ENCODE data around the gene POLR1B.
"Not testable (repeated sequence)": the region's sequence is repeated elsewhere in the genome, so short reads cannot be mapped to it uniquely, and the experiment has no call there.

The POLR1B gene, protein sequence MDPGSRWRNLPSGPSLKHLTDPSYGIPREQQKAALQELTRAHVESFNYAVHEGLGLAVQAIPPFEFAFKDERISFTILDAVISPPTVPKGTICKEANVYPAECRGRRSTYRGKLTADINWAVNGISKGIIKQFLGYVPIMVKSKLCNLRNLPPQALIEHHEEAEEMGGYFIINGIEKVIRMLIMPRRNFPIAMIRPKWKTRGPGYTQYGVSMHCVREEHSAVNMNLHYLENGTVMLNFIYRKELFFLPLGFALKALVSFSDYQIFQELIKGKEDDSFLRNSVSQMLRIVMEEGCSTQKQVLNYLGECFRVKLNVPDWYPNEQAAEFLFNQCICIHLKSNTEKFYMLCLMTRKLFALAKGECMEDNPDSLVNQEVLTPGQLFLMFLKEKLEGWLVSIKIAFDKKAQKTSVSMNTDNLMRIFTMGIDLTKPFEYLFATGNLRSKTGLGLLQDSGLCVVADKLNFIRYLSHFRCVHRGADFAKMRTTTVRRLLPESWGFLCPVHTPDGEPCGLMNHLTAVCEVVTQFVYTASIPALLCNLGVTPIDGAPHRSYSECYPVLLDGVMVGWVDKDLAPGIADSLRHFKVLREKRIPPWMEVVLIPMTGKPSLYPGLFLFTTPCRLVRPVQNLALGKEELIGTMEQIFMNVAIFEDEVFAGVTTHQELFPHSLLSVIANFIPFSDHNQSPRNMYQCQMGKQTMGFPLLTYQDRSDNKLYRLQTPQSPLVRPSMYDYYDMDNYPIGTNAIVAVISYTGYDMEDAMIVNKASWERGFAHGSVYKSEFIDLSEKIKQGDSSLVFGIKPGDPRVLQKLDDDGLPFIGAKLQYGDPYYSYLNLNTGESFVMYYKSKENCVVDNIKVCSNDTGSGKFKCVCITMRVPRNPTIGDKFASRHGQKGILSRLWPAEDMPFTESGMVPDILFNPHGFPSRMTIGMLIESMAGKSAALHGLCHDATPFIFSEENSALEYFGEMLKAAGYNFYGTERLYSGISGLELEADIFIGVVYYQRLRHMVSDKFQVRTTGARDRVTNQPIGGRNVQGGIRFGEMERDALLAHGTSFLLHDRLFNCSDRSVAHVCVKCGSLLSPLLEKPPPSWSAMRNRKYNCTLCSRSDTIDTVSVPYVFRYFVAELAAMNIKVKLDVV

DNA sequence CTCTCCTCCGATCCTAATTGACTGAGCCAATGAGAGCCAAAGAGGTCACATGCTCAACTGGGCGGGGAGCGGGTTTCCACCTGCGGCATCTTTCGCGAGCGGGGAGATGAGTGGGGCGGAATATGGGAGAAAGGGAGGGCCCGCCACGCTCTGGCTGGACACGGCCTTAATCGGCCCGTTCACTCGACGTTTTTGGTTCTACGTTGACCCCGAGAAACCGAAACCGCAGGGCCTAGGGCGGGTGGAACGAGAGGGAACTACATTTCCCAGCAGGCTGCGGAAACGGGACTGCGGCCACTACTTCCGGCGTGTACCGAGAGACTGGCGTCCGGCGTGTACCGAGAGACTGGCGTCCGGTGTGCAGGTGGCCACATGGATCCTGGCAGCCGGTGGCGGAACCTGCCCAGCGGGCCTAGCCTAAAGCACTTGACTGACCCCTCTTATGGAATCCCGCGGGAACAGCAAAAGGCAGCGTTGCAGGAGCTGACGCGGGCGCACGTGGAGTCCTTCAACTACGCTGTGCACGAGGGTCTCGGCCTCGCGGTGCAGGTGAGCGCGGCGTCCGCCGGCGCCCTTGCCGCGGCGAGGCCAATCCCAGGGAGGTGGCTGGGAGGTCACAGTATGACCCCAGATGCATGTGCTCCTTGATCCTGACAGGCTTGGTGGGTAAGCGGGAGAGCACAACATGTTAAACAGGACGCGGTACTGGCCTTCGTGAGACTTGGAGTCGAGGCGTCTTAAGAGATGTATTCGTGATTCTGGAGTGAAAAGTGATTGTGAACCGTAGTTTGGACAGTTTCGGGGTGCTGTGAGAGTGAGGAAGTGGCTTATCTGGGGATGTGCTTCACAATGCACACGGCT, at the start of gene POLR1B:
Gene POLR1B, plus strand, starts transcription at position 343 of the 861 bp plus-strand sequence. Its CDS starts 30 bp downstream, at position 373.
- in situ Hi-C loops (cut with MboI; ENCODE audit: low sequenced_read_pairs): no loop called here

DNA sequence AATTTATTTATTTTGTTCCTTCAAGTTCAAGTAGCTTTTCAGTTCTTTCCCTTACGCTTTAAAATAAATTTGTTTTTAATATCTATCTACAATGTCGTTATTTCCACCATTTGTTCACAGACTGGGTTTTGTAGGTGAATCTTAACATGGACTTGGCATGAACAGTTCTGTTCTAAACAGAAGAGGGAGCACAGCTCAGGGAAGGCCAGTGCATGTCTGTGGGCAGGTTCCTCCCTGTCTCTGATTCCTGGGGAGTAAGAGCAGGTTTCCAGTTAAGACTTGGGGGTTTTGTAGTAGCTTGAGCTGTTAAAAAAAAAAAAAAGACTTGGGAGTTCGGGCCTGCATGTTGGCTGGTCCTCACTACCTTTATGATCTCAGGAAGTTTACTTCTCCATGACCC, 49.2 kb upstream of the POLR1B start:
- in situ Hi-C loops (cut with MboI; ENCODE audit: low sequenced_read_pairs): no loop called here

DNA sequence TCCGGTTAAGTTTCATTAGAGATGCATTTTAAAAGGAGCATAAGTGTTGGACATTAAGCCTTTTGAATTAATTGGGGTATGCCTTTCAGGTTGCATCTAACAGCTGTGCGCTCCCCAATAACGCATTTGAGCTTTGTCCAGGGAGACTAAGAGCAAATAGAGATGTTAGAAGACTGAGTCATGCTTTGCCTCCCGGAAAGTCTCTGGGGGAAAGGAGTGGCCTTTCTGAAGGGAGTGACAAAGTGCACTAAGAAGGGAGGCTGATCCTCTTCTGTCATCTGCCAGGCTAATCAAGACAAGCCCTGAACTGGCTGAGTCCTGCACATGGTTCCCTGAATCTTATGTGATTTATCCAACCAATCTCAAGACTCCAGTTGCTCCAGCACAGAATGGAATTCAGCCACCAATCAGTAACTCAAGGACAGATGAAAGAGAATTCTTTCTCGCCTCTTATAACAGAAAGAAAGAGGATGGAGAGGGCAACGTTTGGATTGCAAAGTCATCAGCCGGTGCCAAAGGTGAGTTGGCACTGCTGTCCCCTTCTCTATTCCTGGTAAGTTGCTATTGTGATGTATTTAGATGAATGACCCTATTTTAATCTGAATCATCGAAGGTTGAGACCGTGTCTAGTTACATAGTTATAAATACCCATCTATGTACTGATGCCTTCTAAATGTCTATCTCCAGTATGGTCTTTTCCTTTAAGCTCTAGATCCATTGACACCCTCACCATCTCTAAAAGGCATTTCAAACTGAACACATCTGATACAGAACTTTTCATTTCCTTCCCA, 48.2 kb upstream of the POLR1B start:
- in situ Hi-C loops (cut with MboI; ENCODE audit: low sequenced_read_pairs): no loop called here

DNA sequence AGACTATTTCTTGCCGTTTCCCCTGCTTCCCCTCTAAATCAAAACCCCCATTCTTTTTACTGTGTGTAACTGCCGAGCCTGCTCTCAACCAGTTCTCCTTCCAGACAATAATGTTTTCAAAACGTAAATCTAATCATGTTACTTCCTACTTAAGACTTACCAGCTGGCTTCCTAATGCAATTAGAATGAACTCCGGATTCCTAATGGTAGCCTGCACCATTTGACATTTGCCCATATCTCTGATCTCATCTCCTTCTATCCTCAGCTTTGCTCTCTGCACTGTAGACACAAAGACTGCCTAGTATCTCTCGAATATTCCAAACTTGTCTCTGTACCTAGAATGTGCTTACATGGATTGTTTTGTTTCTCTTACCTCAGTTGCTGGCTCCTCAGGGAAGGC, 47.4 kb upstream of the POLR1B start:
- in situ Hi-C loops (cut with MboI; ENCODE audit: low sequenced_read_pairs): no loop called here

DNA sequence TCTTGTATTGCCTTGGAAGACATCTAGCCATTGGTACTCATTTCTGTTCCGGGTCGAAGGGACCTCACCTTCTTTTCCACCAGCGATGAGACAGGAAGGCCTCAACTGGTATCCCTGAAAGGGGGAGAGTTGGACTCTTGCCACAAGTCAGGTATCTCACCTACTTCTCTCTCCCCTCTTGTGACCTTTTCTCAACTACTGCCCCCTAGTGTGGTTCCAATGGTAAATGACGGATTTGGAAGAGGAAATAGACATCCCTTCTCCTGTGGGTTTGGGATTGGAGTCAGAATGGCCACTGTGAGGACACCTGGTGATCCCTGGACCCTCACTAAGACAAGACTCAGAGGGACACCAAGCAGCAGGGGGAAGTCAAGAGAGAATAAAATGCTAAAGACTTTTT, 46.4 kb upstream of the POLR1B start:
- in situ Hi-C loops (cut with MboI; ENCODE audit: low sequenced_read_pairs): not testable (repeated sequence)

DNA sequence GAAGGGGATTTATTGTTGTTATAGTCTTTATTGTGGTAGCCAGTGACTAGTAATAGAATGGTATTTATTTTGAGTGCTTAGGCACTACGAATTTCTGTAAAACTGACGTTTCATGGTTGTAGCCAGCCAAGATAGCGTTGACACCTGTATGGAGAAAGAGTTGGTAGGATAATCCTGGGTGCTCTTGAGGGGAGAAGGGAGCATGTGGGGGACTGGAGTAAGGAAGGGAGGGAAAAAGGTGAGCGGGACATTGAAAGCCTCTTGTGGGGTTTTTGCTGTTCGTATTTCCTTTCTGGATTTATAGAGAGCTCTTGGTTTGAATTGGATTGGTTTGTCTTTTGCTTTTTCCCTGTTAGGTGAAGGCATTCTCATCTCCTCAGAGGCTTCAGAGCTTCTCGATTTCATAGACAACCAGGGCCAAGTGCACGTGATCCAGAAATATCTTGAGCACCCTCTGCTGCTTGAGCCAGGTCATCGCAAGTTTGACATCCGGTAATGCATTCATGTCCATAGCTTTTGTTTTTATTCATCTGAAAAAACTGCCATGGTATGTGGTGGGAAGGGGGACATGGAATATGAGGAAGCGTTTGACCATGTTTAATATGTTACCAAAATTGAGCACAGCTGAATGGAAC, 41.3 kb upstream of the POLR1B start:
- in situ Hi-C loops (cut with MboI; ENCODE audit: low sequenced_read_pairs): not testable (repeated sequence)

DNA sequence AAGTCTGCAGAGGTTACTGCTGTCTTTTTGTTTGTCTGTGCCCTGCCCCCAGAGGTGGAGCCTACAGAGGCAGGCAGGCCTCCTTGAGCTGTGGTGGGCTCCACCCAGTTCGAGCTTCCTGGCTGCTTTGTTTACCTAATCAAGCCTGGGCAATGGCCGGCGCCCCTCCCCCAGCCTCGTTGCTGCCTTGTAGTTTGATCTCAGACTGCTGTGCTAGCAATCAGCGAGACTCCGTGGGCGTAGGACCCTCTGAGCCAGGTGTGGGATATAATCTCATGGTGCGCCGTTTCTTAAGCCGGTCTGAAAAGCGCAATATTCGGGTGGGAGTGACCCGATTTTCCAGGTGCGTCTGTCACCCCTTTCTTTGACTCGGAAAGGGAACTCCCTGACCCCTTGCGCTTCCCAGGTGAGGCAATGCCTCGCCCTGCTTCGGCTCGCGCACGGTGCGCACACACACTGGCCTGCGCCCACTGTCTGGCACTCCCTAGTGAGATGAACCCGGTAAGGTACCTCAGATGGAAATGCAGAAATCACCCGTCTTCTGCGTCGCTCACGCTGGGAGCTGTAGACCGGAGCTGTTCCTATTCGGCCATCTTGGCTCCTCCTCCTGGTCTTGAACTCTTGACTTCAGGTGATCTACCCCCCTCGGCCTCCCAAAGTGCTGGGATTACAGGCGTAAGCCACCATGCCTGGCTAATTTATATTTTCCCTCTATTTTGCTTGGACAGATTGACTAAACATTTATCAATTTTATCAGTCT, 32.8 kb upstream of the POLR1B start:
- in situ Hi-C loops (cut with MboI; ENCODE audit: low sequenced_read_pairs): not testable (repeated sequence)

DNA sequence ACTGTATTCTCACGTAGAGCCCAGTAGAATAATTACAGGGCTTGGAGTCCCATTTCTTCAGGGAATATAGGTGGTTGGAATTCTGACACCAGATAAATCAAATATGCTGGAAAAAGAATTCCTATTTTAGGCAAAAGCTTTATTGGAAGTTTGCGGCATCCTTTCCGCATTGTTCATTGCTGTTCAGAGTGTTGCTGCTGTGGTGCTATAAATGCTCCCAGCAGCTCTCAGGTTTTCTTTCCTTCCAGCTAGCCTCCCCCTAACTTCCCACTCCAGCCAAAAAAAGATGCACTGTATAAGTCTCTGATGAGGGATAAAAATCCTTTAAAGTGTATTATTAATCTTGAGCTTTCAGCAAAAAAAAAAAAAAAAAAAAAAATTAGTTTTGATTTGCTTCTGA, 25.5 kb upstream of the POLR1B start:
- in situ Hi-C loops (cut with MboI; ENCODE audit: low sequenced_read_pairs): no loop called here

DNA sequence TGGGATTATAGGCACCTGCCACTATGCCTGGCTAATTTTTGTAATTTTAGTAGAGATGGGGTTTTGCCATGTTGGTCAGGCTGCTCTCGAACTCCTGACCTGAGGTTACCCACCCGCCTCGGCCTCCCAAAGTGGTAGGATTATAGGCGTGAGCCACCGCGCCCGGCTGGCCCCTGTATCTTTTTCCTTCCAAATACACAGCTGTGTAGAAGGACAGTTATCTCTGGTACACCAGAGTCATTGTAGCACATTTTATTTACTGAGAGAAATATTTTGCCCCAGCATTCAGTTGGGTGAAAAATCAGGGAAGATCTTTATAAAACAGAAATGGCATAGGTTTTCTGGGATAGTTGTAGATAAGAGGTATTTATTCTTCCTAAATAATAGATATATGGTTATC, 23.5 kb upstream of the POLR1B start:
- in situ Hi-C loops (cut with MboI; ENCODE audit: low sequenced_read_pairs): no loop called here

DNA sequence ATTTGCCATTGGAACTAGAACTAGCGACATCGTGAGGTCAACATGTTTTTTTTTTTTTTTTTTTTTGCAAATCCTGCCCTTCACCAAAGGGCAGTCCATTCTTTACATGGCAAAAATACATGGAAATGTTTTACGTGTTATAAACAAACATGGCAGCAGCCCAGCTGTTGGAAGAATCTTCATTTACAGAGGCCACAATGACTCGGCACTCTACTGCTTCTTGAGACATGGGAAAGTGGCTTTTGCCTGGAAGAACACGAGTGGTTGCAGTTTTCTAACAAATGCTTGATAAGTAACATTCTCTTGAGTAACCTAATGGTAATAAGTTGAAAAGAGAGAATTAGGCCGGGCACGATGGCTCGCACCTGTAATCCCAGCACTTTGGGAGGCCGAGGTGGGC, 22.8 kb upstream of the POLR1B start:
- in situ Hi-C loops (cut with MboI; ENCODE audit: low sequenced_read_pairs): no loop called here

DNA sequence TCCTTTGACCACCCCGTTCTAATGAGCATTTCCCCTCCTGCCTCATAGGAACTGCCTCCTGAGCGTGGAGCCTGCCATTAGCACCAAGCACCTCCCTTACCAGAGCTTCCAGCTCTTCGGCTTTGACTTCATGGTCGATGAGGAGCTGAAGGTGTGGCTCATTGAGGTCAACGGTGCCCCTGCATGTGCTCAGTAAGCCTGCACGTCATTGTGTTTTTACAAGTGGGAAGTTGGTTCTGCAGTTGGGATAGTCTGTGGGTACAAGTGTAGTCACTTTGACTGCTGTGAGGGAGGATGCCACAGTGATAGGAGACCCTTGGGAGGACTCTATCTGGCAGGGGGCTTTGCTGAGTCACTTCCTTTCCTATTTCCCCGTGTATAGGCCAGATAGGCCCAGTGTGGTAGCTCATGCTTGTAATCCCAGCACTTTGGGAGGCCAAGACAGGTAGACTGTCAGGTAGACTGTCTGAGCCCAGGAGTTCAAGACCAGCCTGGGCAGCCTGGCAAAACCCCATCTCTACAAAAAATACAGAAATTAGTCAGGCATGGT, 22.0 kb upstream of the POLR1B start:
- in situ Hi-C loops (cut with MboI; ENCODE audit: low sequenced_read_pairs): no loop called here

DNA sequence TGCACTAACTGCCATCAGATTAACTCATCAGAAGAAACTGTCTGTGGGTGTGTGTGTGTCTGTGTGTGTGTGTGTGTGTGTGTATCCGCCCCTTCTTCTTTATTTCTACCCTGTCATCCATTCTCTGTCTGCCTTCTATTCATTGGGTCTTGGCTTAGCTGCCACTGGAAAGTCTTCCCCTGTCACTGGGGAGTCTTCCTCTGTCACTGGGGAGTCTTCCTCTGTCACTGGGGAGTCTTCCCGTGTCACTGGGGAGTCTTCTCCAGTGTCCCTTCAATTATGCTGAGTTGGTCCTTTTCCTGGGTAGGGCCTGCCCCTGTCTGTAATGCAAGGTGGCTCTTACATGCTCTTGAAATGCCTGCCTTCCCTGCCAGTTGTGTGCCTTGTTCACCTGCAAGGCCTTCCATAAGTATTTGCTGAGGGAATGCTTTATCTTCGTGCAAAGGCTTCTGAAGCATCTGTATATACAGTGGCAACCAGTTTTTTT, 18.9 kb upstream of the POLR1B start:
- in situ Hi-C loops (cut with MboI; ENCODE audit: low sequenced_read_pairs): no loop called here

DNA sequence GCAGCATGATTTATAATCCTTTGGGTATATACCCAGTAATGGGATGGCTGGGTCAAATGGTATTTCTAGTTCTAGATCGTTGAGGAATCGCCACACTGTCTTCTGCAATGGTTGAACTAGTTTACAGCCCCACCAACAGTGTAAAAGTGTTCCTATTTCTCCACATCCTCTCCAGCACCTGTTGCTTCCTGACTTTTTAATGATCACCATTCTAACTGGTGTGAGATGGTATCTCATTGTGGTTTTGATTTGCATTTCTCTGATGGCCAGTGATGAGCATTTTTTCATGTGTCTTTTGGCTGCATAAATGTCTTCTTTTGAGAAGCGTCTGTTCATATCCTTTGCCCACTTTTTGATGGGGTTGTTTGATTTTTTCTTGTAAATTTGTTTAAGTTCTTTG, 18.0 kb upstream of the POLR1B start:
- in situ Hi-C loops (cut with MboI; ENCODE audit: low sequenced_read_pairs): not testable (repeated sequence)

DNA sequence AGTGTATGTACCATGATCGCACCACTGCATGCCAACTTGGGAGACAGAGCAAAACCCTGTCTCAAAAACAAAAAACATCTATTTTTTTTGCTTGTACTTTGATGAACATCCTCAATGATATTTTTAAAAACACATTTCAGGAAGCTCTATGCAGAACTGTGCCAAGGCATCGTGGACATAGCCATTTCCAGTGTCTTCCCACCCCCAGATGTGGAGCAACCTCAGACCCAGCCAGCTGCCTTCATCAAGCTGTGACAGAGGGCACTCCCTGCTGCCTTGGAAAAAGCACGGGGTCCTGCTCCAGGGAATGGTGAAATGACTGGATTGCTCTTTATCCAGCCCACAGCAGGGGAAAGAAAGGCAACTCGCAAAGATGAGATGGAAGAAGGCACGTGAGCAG, 13.7 kb upstream of the POLR1B start:
- in situ Hi-C loops (cut with MboI; ENCODE audit: low sequenced_read_pairs): no loop called here

DNA sequence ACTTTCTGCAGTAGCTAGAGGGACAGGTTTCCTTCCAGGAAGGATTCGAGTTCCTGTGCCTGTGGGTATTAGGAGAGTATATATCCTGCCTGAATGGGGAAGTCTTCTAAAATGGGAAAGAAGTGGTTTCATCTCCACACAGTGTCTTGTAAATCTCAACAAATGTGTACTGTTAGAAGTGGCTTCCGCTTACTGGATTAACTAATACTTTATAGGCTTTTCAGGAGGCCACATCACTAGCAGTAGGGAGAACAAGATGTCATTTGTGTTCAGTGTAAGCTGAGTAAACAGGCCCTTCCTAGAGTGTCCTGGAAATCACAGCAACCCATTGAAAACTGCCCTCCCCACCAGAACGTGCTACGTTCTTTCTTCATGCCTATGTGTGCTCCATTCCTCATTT, 12.5 kb upstream of the POLR1B start:
- in situ Hi-C loops (cut with MboI; ENCODE audit: low sequenced_read_pairs): no loop called here

DNA sequence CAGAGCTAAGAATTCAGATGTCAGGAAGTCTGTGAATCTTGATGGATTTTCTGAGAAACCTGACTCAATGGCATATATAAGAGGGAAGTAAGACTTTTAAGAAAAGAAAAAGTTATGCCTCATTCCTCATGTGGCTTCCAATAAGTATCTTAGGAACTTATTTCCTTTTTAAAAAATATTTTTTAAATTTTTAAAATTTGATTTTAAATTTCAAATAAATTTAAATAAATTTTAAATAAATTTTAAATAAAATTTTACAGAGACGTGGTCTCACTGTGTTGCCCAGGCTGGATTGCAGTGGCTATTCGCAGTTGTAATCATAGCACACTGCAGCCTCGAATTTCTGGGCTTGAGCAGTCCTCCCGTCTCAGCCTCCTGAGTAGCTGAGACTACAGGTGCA, 11.5 kb upstream of the POLR1B start:
- in situ Hi-C loops (cut with MboI; ENCODE audit: low sequenced_read_pairs): no loop called here

DNA sequence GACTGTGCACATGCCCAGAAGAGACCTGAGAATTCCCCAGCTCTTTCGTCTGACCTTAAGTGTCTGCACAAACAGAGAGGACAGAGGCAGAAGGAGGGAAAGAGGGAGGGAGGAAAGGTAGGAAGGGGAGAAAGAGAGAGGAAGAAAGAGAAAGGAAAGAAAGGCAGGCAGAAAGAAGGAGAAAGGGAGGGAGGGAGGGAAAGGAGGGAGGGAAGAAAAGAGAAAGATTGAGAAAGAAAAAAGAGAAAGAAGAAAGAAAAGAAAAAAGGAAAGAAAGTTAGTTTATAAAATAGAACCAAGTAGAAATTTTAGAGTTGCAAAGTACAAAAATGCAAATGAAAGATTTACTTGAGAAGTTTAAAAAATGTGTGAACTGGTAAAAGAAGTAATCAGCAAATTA, 7.4 kb upstream of the POLR1B start:
- in situ Hi-C loops (cut with MboI; ENCODE audit: low sequenced_read_pairs): no loop called here

DNA sequence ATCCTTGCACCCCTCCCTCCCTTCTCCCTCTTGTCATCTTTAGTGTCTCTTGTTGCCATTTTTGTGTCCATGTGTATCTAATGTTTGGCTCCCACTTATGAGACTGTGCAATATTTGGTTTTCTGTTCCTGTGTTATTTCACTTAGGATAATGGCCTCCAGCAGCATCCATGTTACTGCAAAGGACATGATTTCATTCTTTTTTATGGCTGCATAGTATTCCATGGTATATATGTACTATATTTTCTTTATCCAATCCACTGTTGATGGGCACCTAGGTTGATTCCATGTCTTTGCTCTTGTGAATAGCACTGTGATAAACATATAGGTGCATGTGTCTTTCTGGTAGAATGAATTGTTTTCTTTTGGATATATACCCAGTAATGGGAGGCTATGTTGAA, 5.6 kb upstream of the POLR1B start:
- in situ Hi-C loops (cut with MboI; ENCODE audit: low sequenced_read_pairs): not testable (repeated sequence)
